ENCODE data around the gene TUBD1. TPM values are rescaled to one million over a fixed set of nuclear protein-coding genes. Genes with fewer than 3 reads are reported as not detected.

TUBD1 gene
- total and polyA plus RNA-seq, 2 of the 13 experiments (the other 11 are each of a cell fraction or from before 2014, with no cell fraction given) = 18.2 to 25.9 TPM

- TF ChIP-seq HNF4G (IDR thresholded peaks at IDR 0.05; ENCODE audit: borderline replicate concordance, low read depth, low read length) = no peak
- TF ChIP-seq HNF4G (CRISPR knock-in tag; IDR thresholded peaks at IDR 0.05; ENCODE audit: borderline replicate concordance, low read depth) = no peak
- TF ChIP-seq HOXA5 (CRISPR knock-in tag; IDR thresholded peaks at IDR 0.05) = peak; percentile 97
- TF ChIP-seq, protein P1, sequence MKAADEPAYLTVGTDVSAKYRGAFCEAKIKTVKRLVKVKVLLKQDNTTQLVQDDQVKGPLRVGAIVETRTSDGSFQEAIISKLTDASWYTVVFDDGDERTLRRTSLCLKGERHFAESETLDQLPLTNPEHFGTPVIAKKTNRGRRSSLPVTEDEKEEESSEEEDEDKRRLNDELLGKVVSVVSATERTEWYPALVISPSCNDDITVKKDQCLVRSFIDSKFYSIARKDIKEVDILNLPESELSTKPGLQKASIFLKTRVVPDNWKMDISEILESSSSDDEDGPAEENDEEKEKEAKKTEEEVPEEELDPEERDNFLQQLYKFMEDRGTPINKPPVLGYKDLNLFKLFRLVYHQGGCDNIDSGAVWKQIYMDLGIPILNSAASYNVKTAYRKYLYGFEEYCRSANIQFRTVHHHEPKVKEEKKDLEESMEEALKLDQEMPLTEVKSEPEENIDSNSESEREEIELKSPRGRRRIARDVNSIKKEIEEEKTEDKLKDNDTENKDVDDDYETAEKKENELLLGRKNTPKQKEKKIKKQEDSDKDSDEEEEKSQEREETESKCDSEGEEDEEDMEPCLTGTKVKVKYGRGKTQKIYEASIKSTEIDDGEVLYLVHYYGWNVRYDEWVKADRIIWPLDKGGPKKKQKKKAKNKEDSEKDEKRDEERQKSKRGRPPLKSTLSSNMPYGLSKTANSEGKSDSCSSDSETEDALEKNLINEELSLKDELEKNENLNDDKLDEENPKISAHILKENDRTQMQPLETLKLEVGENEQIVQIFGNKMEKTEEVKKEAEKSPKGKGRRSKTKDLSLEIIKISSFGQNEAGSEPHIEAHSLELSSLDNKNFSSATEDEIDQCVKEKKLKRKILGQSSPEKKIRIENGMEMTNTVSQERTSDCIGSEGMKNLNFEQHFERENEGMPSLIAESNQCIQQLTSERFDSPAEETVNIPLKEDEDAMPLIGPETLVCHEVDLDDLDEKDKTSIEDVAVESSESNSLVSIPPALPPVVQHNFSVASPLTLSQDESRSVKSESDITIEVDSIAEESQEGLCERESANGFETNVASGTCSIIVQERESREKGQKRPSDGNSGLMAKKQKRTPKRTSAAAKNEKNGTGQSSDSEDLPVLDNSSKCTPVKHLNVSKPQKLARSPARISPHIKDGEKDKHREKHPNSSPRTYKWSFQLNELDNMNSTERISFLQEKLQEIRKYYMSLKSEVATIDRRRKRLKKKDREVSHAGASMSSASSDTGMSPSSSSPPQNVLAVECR (CRISPR knock-in tag; IDR thresholded peaks at IDR 0.05; ENCODE audit: borderline replicate concordance) = peak; percentile 96
- TF ChIP-seq NCOA1 (CRISPR knock-in tag; IDR thresholded peaks at IDR 0.05) = peak; percentile 15; the same call in 1 of the 2 replicates
- TF ChIP-seq, protein P2, sequence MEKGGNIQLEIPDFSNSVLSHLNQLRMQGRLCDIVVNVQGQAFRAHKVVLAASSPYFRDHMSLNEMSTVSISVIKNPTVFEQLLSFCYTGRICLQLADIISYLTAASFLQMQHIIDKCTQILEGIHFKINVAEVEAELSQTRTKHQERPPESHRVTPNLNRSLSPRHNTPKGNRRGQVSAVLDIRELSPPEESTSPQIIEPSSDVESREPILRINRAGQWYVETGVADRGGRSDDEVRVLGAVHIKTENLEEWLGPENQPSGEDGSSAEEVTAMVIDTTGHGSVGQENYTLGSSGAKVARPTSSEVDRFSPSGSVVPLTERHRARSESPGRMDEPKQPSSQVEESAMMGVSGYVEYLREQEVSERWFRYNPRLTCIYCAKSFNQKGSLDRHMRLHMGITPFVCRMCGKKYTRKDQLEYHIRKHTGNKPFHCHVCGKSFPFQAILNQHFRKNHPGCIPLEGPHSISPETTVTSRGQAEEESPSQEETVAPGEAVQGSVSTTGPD (CRISPR knock-in tag; IDR thresholded peaks at IDR 0.05) = peak; percentile 49; the same call in 1 of the 2 replicates
- peak; percentile 81; the same call in 1 of the 2 replicates for TF ChIP-seq ZBTB3 (CRISPR knock-in tag; IDR thresholded peaks at IDR 0.05; ENCODE audit: borderline replicate concordance, low read depth)
- 0 out of 2 replicates have a peak, but pooled peaks have one; percentile 92 for TF ChIP-seq ZNF766 (CRISPR knock-in tag; IDR thresholded peaks at IDR 0.05; ENCODE audit: borderline replicate concordance)
- TF ChIP-seq NFAT5 (CRISPR knock-in tag; IDR thresholded peaks at IDR 0.05) = no peak
- peak; percentile 78; the same call in 1 of the 2 replicates for TF ChIP-seq NR3C1 (CRISPR knock-in tag; IDR thresholded peaks at IDR 0.05)
- TF ChIP-seq ZNF816 (CRISPR knock-in tag; IDR thresholded peaks at IDR 0.05; ENCODE audit: borderline replicate concordance) = peak; percentile 86; the same call in 1 of the 2 replicates
- TF ChIP-seq, protein P3, sequence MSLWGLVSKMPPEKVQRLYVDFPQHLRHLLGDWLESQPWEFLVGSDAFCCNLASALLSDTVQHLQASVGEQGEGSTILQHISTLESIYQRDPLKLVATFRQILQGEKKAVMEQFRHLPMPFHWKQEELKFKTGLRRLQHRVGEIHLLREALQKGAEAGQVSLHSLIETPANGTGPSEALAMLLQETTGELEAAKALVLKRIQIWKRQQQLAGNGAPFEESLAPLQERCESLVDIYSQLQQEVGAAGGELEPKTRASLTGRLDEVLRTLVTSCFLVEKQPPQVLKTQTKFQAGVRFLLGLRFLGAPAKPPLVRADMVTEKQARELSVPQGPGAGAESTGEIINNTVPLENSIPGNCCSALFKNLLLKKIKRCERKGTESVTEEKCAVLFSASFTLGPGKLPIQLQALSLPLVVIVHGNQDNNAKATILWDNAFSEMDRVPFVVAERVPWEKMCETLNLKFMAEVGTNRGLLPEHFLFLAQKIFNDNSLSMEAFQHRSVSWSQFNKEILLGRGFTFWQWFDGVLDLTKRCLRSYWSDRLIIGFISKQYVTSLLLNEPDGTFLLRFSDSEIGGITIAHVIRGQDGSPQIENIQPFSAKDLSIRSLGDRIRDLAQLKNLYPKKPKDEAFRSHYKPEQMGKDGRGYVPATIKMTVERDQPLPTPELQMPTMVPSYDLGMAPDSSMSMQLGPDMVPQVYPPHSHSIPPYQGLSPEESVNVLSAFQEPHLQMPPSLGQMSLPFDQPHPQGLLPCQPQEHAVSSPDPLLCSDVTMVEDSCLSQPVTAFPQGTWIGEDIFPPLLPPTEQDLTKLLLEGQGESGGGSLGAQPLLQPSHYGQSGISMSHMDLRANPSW (CRISPR knock-in tag; IDR thresholded peaks at IDR 0.05; ENCODE audit: borderline replicate concordance) = no peak
These were observed at the start of gene TUBD1, which contains the start of gene RPS6KB1 (continued) for GRCh38 chr17:59892924-59893675.
